ENCODE measurements around the gene EVI5L. TPM values are rescaled to one million over a fixed set of nuclear protein-coding genes. Genes with fewer than 3 reads are reported as not detected.
"Not testable (repeated sequence)": the region's sequence is repeated elsewhere in the genome, so short reads cannot be mapped to it uniquely, and the experiment has no call there.

The EVI5L gene
- total and polyA plus RNA-seq, 4 donors: 4.3 to 13.4 (median 12.5) TPM

- WGBS, 2 donors: 76 to 79% methylated on average over 19 to 29 of the region's 29 CpGs
- no peak overlapping the region for H3K27ac ChIP-seq (ENCODE audit: low read depth in 1 of 2, low read length in 2 of 2)
- no peak overlapping the region for H3K4me3 ChIP-seq (ENCODE audit: low read length in 2 of 2)
- ATAC-seq (ENCODE audit: low FRiP score) (no peak), DNase-seq (no peak)
- intact Hi-C loops (cut with DNase I): loop anchor here (10.0 kb wide), 1 partner anchor 147 kb away; the partner anchor contains the start of gene ELAVL1 (in 2 of the 2)
- H3K27me3 ChIP-seq (ENCODE audit: control insufficient read depth in 1 of 2, insufficient read depth in 2 of 2, low read length in 1 of 2): no peaks in the 10 kb centered on the region
- H3K36me3 ChIP-seq (ENCODE audit: control insufficient read depth in 1 of 2, insufficient read depth in 2 of 2, low read length in 1 of 2): peaks cover 0 to 2% of the 10 kb centered on the region in 2 donors
- H3K9me3 ChIP-seq (ENCODE audit: control insufficient read depth, low read length): no peaks in the 10 kb centered on the region
- no peaks in the 10 kb centered on the region for H3K4me1 ChIP-seq (ENCODE audit: control insufficient read depth in 1 of 2, insufficient read depth in 2 of 2, low read length in 2 of 2)
These were observed 28.2 kb downstream of the EVI5L start for GRCh38 chr19:7858109-7858770.

- not testable (repeated sequence) for DNase-seq; H3K4me1 ChIP-seq (ENCODE audit: control insufficient read depth in 1 of 2, insufficient read depth in 2 of 2, low read length in 2 of 2); H3K27ac ChIP-seq (ENCODE audit: low read depth in 1 of 2, low read length in 2 of 2); H3K4me3 ChIP-seq (ENCODE audit: low read length in 2 of 2); H3K36me3 ChIP-seq (ENCODE audit: control insufficient read depth in 1 of 2, insufficient read depth in 2 of 2, low read length in 1 of 2); H3K9me3 ChIP-seq (ENCODE audit: control insufficient read depth, low read length); H3K27me3 ChIP-seq (ENCODE audit: control insufficient read depth in 1 of 2, insufficient read depth in 2 of 2, low read length in 1 of 2); ATAC-seq (ENCODE audit: low FRiP score)
- 96 to 99% methylated on average over 7 to 8 of the region's 8 CpGs for WGBS, 2 donors
- intact Hi-C loops (cut with DNase I): loop anchor here (10.0 kb wide), 1 partner anchor 146 kb away; the partner anchor contains the start of gene ELAVL1 (in 2 of the 2)
These were observed 29.1 kb downstream of the EVI5L start for GRCh38 chr19:7859087-7859486.

- H3K36me3 ChIP-seq (ENCODE audit: control insufficient read depth in 1 of 2, insufficient read depth in 2 of 2, low read length in 1 of 2): peaks cover 0 to 2% of the 10 kb centered on the region in 2 donors
- no peaks in the 10 kb centered on the region for H3K9me3 ChIP-seq (ENCODE audit: control insufficient read depth, low read length)
- H3K4me3 ChIP-seq (ENCODE audit: low read length in 2 of 2): no peak overlapping the region
- no peak for ATAC-seq (ENCODE audit: low FRiP score)
- H3K4me1 ChIP-seq (ENCODE audit: control insufficient read depth in 1 of 2, insufficient read depth in 2 of 2, low read length in 2 of 2): no peaks in the 10 kb centered on the region
- no peak for DNase-seq
- 91 to 92% methylated on average over 21 to 22 of the region's 22 CpGs for WGBS, 2 donors
- intact Hi-C loops (cut with DNase I): loop anchor here (10.0 kb wide), 1 partner anchor 145 kb away; the partner anchor contains the start of gene ELAVL1 (in 2 of the 2)
- H3K27me3 ChIP-seq (ENCODE audit: control insufficient read depth in 1 of 2, insufficient read depth in 2 of 2, low read length in 1 of 2): no peaks in the 10 kb centered on the region
- H3K27ac ChIP-seq (ENCODE audit: low read depth in 1 of 2, low read length in 2 of 2): no peak overlapping the region
These were observed 30.1 kb downstream of the EVI5L start for GRCh38 chr19:7859831-7860713.

GRCh38 chr19:7860714-7861618 lies 30.9 kb downstream of the EVI5L start:
- H3K27ac ChIP-seq (ENCODE audit: low read depth in 1 of 2, low read length in 2 of 2): no peak overlapping the region
- WGBS, 2 donors: 82 to 84% methylated on average over 12 to 14 of the region's 14 CpGs
- H3K27me3 ChIP-seq (ENCODE audit: control insufficient read depth in 1 of 2, insufficient read depth in 2 of 2, low read length in 1 of 2): no peaks in the 10 kb centered on the region
- H3K4me3 ChIP-seq (ENCODE audit: low read length in 2 of 2): no peak overlapping the region
- ATAC-seq (ENCODE audit: low FRiP score) (no peak), DNase-seq (no peak)
- intact Hi-C loops (cut with DNase I): no loop called here
- H3K36me3 ChIP-seq (ENCODE audit: control insufficient read depth in 1 of 2, insufficient read depth in 2 of 2, low read length in 1 of 2): peaks cover 0 to 2% of the 10 kb centered on the region in 2 donors
- H3K4me1 ChIP-seq (ENCODE audit: control insufficient read depth in 1 of 2, insufficient read depth in 2 of 2, low read length in 2 of 2): no peaks in the 10 kb centered on the region
- no peaks in the 10 kb centered on the region for H3K9me3 ChIP-seq (ENCODE audit: control insufficient read depth, low read length)

GRCh38 chr19:7861619-7862412 lies 31.8 kb downstream of the EVI5L start:
- no peak for ATAC-seq (ENCODE audit: low FRiP score)

GRCh38 chr19:7862413-7862951 lies 32.5 kb downstream of the EVI5L start:
- no peaks in the 10 kb centered on the region for H3K9me3 ChIP-seq (ENCODE audit: control insufficient read depth, low read length)
- 28 to 35% methylated on average over 14 to 67 of the region's 67 CpGs for WGBS, 2 donors
- no peak for DNase-seq
- peaks cover 0 to 2% of the 10 kb centered on the region in 2 donors for H3K36me3 ChIP-seq (ENCODE audit: control insufficient read depth in 1 of 2, insufficient read depth in 2 of 2, low read length in 1 of 2)
- no peaks in the 10 kb centered on the region for H3K27me3 ChIP-seq (ENCODE audit: control insufficient read depth in 1 of 2, insufficient read depth in 2 of 2, low read length in 1 of 2)
- H3K4me1 ChIP-seq (ENCODE audit: control insufficient read depth in 1 of 2, insufficient read depth in 2 of 2, low read length in 2 of 2): no peaks in the 10 kb centered on the region
- ATAC-seq (ENCODE audit: low FRiP score): no peak
- H3K4me3 ChIP-seq (ENCODE audit: low read length in 2 of 2): no peak overlapping the region
- no peak overlapping the region for H3K27ac ChIP-seq (ENCODE audit: low read depth in 1 of 2, low read length in 2 of 2)
- intact Hi-C loops (cut with DNase I): no loop called here

More at GRCh38 chr19:7861619-7862412, 31.8 kb downstream of the EVI5L start:
- intact Hi-C loops (cut with DNase I): no loop called here
- no peaks in the 10 kb centered on the region for H3K27me3 ChIP-seq (ENCODE audit: control insufficient read depth in 1 of 2, insufficient read depth in 2 of 2, low read length in 1 of 2)
- H3K4me1 ChIP-seq (ENCODE audit: control insufficient read depth in 1 of 2, insufficient read depth in 2 of 2, low read length in 2 of 2): no peaks in the 10 kb centered on the region
- no peaks in the 10 kb centered on the region for H3K9me3 ChIP-seq (ENCODE audit: control insufficient read depth, low read length)
- H3K4me3 ChIP-seq (ENCODE audit: low read length in 2 of 2): no peak overlapping the region
- WGBS, 2 donors: 81 to 85% methylated on average over 53 to 63 of the region's 63 CpGs
- H3K27ac ChIP-seq (ENCODE audit: low read depth in 1 of 2, low read length in 2 of 2): no peak overlapping the region
- DNase-seq: no peak
- peaks cover 0 to 2% of the 10 kb centered on the region in 2 donors for H3K36me3 ChIP-seq (ENCODE audit: control insufficient read depth in 1 of 2, insufficient read depth in 2 of 2, low read length in 1 of 2)

- intact Hi-C loops (cut with DNase I): no loop called here
- Histone ChIP-seq H3K4me1 (ENCODE audit: control insufficient read depth in 1 of 2, insufficient read depth in 2 of 2, low read length in 2 of 2) (no peaks in the 10 kb centered on the region), H3K27me3 (ENCODE audit: control insufficient read depth in 1 of 2, insufficient read depth in 2 of 2, low read length in 1 of 2) (no peaks in the 10 kb centered on the region), H3K27ac (ENCODE audit: low read depth in 1 of 2, low read length in 2 of 2) (no peak overlapping the region), H3K36me3 (ENCODE audit: control insufficient read depth in 1 of 2, insufficient read depth in 2 of 2, low read length in 1 of 2) (peaks cover 0 to 2% of the 10 kb centered on the region in 2 donors), H3K9me3 (ENCODE audit: control insufficient read depth, low read length) (no peaks in the 10 kb centered on the region), H3K4me3 (ENCODE audit: low read length in 2 of 2) (no peak overlapping the region)
- WGBS, 2 donors: 88 to 90% methylated on average over 80 to 83 of the region's 83 CpGs
- no peak for DNase-seq
- ATAC-seq (ENCODE audit: low FRiP score): no peak
These were observed 33.3 kb downstream of the EVI5L start for GRCh38 chr19:7863157-7863970.
